Measurements from ENCODE around the gene PCCB. TPM values are rescaled to one million over a fixed set of nuclear protein-coding genes. Genes with fewer than 3 reads are reported as not detected.

Gene PCCB
- total and polyA plus RNA-seq, 2 donors (not counting 3 experiments of a cell fraction or from before 2014, with no cell fraction given): 28.6 to 36.5 TPM

DNA sequence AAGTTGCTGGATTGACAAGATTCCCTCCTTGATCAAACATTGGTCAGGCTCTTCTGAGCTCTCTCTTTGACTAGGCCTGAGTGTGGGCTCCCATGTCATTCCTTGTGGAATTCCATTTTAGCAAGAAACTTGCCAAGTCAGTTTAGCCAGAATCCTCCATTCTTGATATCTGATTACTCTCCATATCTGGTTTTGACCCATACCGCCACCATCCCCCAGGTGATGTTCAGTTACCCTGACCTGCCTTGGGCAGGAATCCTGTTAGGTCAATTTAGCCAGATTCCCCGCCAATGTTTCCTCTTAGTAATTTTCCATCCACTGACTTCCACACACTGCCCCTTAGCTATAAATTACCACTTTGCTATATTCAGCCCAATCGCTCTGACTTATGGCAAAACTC lies 1.0 kb upstream of the PCCB start:
- no peaks in the 10 kb centered on the region for H3K36me3 ChIP-seq (ENCODE audit: control insufficient read depth in 2 of 2, extremely low read depth in 1 of 2, insufficient read depth in 2 of 2, low read length in 2 of 2)
- intact Hi-C loops (cut with micrococcal nuclease) (no loop called here), dilution Hi-C loops (cut with MboI; ENCODE audit: extremely low pct_ligation_motif_present, low sequenced_read_pairs) (no loop called here)
- H3K9me3 ChIP-seq (replicated peaks; ENCODE audit: control insufficient read depth, insufficient read depth, low read length): no peaks in the 10 kb centered on the region
- peaks cover 5% of the 10 kb centered on the region for H3K79me2 ChIP-seq (ENCODE audit: control insufficient read depth, insufficient read depth, low read length)
- TF ChIP-seq, protein P1, sequence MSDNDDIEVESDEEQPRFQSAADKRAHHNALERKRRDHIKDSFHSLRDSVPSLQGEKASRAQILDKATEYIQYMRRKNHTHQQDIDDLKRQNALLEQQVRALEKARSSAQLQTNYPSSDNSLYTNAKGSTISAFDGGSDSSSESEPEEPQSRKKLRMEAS (IDR thresholded peaks at IDR 0.05; ENCODE audit: insufficient read depth, insufficient read length): no peak
- TF ChIP-seq, protein P2, sequence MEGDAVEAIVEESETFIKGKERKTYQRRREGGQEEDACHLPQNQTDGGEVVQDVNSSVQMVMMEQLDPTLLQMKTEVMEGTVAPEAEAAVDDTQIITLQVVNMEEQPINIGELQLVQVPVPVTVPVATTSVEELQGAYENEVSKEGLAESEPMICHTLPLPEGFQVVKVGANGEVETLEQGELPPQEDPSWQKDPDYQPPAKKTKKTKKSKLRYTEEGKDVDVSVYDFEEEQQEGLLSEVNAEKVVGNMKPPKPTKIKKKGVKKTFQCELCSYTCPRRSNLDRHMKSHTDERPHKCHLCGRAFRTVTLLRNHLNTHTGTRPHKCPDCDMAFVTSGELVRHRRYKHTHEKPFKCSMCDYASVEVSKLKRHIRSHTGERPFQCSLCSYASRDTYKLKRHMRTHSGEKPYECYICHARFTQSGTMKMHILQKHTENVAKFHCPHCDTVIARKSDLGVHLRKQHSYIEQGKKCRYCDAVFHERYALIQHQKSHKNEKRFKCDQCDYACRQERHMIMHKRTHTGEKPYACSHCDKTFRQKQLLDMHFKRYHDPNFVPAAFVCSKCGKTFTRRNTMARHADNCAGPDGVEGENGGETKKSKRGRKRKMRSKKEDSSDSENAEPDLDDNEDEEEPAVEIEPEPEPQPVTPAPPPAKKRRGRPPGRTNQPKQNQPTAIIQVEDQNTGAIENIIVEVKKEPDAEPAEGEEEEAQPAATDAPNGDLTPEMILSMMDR (IDR thresholded peaks at IDR 0.05; ENCODE audit: extremely low read depth in 1 of 2, insufficient read depth in 1 of 2, low read depth in 1 of 2, low read length in 2 of 2): no peak
- TF ChIP-seq JUN (IDR thresholded peaks at IDR 0.05; ENCODE audit: borderline replicate concordance, insufficient read depth, insufficient read length, low read depth) (no peak), GATA2 (IDR thresholded peaks at IDR 0.05; ENCODE audit: insufficient read depth, insufficient read length, low read depth, low read length) (no peak), EZH2 (IDR thresholded peaks at IDR 0.05; ENCODE audit: borderline replicate concordance, low read depth, low read length, severe bottlenecking) (no peak), MYC (IDR thresholded peaks at IDR 0.05; ENCODE audit: low read depth, low read length) (no peak), POLR2AphosphoS5 (IDR thresholded peaks at IDR 0.05; ENCODE audit: insufficient read depth, low read depth, low read length) (no peak), FOS (IDR thresholded peaks at IDR 0.05; ENCODE audit: borderline replicate concordance, insufficient read depth, low read length) (no peak), POLR2A (IDR thresholded peaks at IDR 0.05; ENCODE audit: low read depth, low read length) (no peak)
- CTCF ChIA-PET: interaction anchor here (1.1 to 1.2 kb wide), 3 partner anchors 46 to 503 kb away, joined by 3 to 4 read pairs (median 4); partner anchors contain the start of gene STAG1
- no peak overlapping the region for H3K27ac ChIP-seq (ENCODE audit: insufficient read depth, low read depth, low read length)
- BruUV-seq (replicated peaks): no TSS peak
- POLR2A ChIA-PET: interaction anchor here (0.7 kb wide), 1 partner anchor 27 kb away, joined by 3 read pairs; no protein-coding TSS in a partner anchor
- H3K4me3 ChIP-seq (replicated peaks in 1 of 3; ENCODE audit: insufficient read depth in 1 of 3, low read depth in 1 of 3, low read length in 3 of 3): no peak overlapping the region
- H2AFZ ChIP-seq (ENCODE audit: low read depth, low read length): no peak overlapping the region
- FAIRE-seq (no peak), DNase-seq (ENCODE audit: low read depth, low spot score) (no peak)
- H3K4me1 ChIP-seq (ENCODE audit: control insufficient read depth, extremely low read depth, insufficient read depth, low read length): peaks cover 8% of the 10 kb centered on the region
- no peak overlapping the region for H3K4me2 ChIP-seq (ENCODE audit: insufficient read depth, low read length)
- H3K9me1 ChIP-seq (replicated peaks; ENCODE audit: control insufficient read depth, extremely low read depth, insufficient read depth, low read length): no peaks in the 10 kb centered on the region
- H3K27me3 ChIP-seq (ENCODE audit: control insufficient read depth in 2 of 2, insufficient read depth in 2 of 2, low read length in 2 of 2): no peaks in the 10 kb centered on the region
- no peaks in the 10 kb centered on the region for H4K20me1 ChIP-seq (replicated peaks; ENCODE audit: control insufficient read depth, extremely low read depth, insufficient read depth, low read length)
- no peak overlapping the region for H3K9ac ChIP-seq (replicated peaks; ENCODE audit: extremely low read depth, insufficient read depth, low read length)

All from endothelial cell of umbilical vein (primary cell).